ENCODE measurements around the gene BIRC3.
"Not testable (repeated sequence)": the region's sequence is repeated elsewhere in the genome, so short reads cannot be mapped to it uniquely, and the experiment has no call there.

DNA sequence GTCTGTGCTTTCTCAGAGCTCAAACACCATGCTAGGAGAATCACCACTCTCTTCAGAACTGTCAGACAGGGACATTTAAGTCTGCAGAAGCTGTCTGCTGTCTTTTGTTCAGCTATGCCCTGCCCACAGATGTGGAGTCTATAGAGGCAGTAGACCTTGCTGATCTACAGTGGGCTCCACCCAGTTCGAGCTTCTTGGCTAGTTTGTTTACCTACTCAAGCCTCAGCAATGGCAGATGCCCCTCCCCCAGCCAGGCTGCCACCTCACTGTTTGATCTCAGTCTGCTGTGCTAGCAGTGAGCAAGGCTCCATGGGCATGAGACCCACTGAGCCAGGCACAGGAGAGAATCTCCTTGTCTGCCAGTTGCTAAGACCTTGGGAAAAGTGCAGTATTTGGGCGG lies 16.4 kb upstream of the BIRC3 start:
- TF ChIP-seq, protein P1, sequence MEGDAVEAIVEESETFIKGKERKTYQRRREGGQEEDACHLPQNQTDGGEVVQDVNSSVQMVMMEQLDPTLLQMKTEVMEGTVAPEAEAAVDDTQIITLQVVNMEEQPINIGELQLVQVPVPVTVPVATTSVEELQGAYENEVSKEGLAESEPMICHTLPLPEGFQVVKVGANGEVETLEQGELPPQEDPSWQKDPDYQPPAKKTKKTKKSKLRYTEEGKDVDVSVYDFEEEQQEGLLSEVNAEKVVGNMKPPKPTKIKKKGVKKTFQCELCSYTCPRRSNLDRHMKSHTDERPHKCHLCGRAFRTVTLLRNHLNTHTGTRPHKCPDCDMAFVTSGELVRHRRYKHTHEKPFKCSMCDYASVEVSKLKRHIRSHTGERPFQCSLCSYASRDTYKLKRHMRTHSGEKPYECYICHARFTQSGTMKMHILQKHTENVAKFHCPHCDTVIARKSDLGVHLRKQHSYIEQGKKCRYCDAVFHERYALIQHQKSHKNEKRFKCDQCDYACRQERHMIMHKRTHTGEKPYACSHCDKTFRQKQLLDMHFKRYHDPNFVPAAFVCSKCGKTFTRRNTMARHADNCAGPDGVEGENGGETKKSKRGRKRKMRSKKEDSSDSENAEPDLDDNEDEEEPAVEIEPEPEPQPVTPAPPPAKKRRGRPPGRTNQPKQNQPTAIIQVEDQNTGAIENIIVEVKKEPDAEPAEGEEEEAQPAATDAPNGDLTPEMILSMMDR (IDR thresholded peaks at IDR 0.05) = not testable (repeated sequence)
- TF ChIP-seq POLR2A (IDR thresholded peaks at IDR 0.05) = not testable (repeated sequence)
